ENCODE measurements around the gene DOK5. TPM values are rescaled to one million over a fixed set of nuclear protein-coding genes. Genes with fewer than 3 reads are reported as not detected.

Gene DOK5
- total RNA-seq, 2 donors from 2014 or later: 4.6 to 6.7 TPM

DNA sequence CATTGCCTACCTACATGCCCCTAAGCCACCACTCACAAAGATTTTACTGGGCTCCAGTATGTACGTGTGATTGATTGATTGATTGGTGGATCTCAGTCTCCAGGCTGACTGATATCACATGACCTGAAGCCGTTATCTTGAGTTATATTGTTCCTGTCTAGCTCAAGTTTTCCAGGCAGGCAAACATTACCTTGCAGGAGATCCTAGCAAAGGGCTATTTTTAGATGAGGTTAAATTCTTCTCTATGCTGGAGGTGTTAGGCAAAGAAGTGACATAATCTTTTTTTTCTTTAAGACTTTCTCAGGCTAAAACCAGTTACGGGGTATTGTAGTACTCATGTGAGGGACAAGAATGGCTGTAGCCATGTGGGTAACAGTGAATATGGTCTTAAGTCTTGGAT is 125.2 kb downstream of the DOK5 start:
- no peak for DNase-seq
- peaks cover 9% of the 10 kb centered on the region for H3K9me3 Mint-ChIP-seq
- no peaks in the 10 kb centered on the region for H3K4me1 ChIP-seq (ENCODE audit: control insufficient read depth, insufficient read depth, low read length)
- H3K27ac Mint-ChIP-seq: no peak overlapping the region
- no peak overlapping the region for H3K4me3 ChIP-seq (ENCODE audit: low read length)
- peaks cover 7% of the 10 kb centered on the region for H3K9me3 ChIP-seq (ENCODE audit: control insufficient read depth, low read length)
- no peaks in the 10 kb centered on the region for H3K27me3 Mint-ChIP-seq (ENCODE audit: insufficient read depth)
- 77 to 84% methylated on average over 3 of the region's 3 CpGs for WGBS, 2 experiments (ENCODE audit: insufficient coverage in 1 of 2, insufficient read length in 1 of 2)
- no peak overlapping the region for H3K4me3 Mint-ChIP-seq
- no peaks in the 10 kb centered on the region for H3K36me3 Mint-ChIP-seq (ENCODE audit: low read depth)
- no peaks in the 10 kb centered on the region for H3K4me1 Mint-ChIP-seq
- H3K27ac ChIP-seq (ENCODE audit: low read depth, low read length): no peak overlapping the region
- TF ChIP-seq, protein P1, sequence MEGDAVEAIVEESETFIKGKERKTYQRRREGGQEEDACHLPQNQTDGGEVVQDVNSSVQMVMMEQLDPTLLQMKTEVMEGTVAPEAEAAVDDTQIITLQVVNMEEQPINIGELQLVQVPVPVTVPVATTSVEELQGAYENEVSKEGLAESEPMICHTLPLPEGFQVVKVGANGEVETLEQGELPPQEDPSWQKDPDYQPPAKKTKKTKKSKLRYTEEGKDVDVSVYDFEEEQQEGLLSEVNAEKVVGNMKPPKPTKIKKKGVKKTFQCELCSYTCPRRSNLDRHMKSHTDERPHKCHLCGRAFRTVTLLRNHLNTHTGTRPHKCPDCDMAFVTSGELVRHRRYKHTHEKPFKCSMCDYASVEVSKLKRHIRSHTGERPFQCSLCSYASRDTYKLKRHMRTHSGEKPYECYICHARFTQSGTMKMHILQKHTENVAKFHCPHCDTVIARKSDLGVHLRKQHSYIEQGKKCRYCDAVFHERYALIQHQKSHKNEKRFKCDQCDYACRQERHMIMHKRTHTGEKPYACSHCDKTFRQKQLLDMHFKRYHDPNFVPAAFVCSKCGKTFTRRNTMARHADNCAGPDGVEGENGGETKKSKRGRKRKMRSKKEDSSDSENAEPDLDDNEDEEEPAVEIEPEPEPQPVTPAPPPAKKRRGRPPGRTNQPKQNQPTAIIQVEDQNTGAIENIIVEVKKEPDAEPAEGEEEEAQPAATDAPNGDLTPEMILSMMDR (conservative IDR thresholded peaks at IDR 0.05): no peak
- no peaks in the 10 kb centered on the region for H3K27me3 ChIP-seq (ENCODE audit: control insufficient read depth, insufficient read depth, low read length, poor library complexity, severe bottlenecking)
- H3K9ac ChIP-seq (ENCODE audit: extremely low read depth, low read length, poor library complexity, severe bottlenecking): no peak overlapping the region
- no peaks in the 10 kb centered on the region for H3K36me3 ChIP-seq (ENCODE audit: control insufficient read depth, insufficient read depth, low read length)

DNA sequence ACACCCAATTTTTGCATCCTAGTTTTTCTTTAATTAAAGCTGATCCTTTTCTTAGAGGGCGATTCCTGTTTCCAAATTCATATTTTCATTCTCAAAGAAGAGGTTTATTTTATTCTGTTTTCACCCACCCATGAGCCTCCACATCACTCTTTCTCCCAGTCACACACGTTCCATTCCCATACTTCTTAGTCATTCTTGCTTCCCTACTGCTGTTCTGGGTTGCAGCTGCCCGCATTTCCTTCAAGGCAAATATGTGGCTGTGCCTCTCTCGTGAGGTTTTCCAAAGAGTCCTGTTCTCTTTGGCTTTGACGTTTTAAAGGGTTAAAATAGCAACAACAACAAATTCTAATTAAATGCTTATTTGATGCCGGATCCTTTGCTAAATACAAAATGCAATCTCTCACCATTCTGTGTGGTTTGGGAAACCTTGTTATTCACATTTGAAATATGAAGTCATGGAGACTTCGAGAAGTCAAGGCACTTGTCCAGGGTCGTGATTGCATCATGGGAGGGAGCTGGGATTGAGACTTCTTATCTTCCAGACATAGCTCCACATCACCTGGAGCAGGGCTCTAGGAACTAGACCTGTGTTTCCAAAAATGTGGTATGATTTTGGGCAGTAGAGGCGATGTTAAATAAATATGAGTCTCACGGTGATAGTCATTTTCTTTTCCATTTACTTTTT is 126.6 kb downstream of the DOK5 start:
- no peaks in the 10 kb centered on the region for H3K4me1 ChIP-seq (ENCODE audit: control insufficient read depth, insufficient read depth, low read length)
- no peak overlapping the region for H3K9ac ChIP-seq (ENCODE audit: extremely low read depth, low read length, poor library complexity, severe bottlenecking)
- H3K36me3 ChIP-seq (ENCODE audit: control insufficient read depth, insufficient read depth, low read length): no peaks in the 10 kb centered on the region
- no peaks in the 10 kb centered on the region for H3K36me3 Mint-ChIP-seq (ENCODE audit: low read depth)
- H3K9me3 ChIP-seq (ENCODE audit: control insufficient read depth, low read length): peaks cover 7% of the 10 kb centered on the region
- no peak overlapping the region for H3K27ac ChIP-seq (ENCODE audit: low read depth, low read length)
- H3K27me3 ChIP-seq (ENCODE audit: control insufficient read depth, insufficient read depth, low read length, poor library complexity, severe bottlenecking): no peaks in the 10 kb centered on the region
- no peak overlapping the region for H3K27ac Mint-ChIP-seq
- WGBS, 2 experiments (ENCODE audit: insufficient coverage in 1 of 2, insufficient read length in 1 of 2): 89% methylated on average over 7 to 10 of the region's 10 CpGs
- H3K9me3 Mint-ChIP-seq: peaks cover 9% of the 10 kb centered on the region
- TF ChIP-seq, protein P1 (conservative IDR thresholded peaks at IDR 0.05): no peak
- no peak for DNase-seq
- H3K4me1 Mint-ChIP-seq: no peaks in the 10 kb centered on the region
- H3K27me3 Mint-ChIP-seq (ENCODE audit: insufficient read depth): no peaks in the 10 kb centered on the region
- H3K4me3 ChIP-seq (ENCODE audit: low read length): no peak overlapping the region
- no peak overlapping the region for H3K4me3 Mint-ChIP-seq

DNA sequence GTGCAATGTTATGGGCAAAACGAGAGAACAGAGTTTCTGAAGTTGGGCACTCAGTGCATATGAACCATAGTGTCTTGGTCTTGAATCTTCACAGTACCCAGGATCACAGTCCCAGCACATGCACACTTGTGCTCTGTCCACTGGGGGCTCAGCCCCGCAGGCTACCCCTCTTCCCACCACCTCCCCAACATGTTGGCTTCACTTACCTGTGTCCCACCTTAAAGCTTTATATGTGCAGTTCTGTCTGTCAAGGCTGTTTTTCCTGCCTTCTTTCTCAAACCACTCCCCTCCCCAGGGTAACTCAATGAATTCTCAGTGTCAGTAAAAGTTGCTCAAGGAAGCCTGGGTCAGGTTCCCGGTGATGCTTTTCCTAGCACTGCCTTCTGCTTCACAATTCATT is 129.9 kb downstream of the DOK5 start:
- Histone ChIP-seq H3K36me3 (ENCODE audit: control insufficient read depth, insufficient read depth, low read length) (no peaks in the 10 kb centered on the region), H3K27ac (ENCODE audit: low read depth, low read length) (no peak overlapping the region), H3K4me3 (ENCODE audit: low read length) (no peak overlapping the region), H3K4me1 (ENCODE audit: control insufficient read depth, insufficient read depth, low read length) (no peaks in the 10 kb centered on the region), H3K27me3 (ENCODE audit: control insufficient read depth, insufficient read depth, low read length, poor library complexity, severe bottlenecking) (no peaks in the 10 kb centered on the region), H3K9me3 (ENCODE audit: control insufficient read depth, low read length) (no peaks in the 10 kb centered on the region), H3K9ac (ENCODE audit: extremely low read depth, low read length, poor library complexity, severe bottlenecking) (no peak overlapping the region)
- TF ChIP-seq, protein P1 (conservative IDR thresholded peaks at IDR 0.05): peak; percentile 10
- Mint-ChIP-seq H3K27ac (no peak overlapping the region), H3K9me3 (peaks cover 1% of the 10 kb centered on the region), H3K4me3 (no peak overlapping the region), H3K4me1 (no peaks in the 10 kb centered on the region), H3K27me3 (ENCODE audit: insufficient read depth) (no peaks in the 10 kb centered on the region), H3K36me3 (ENCODE audit: low read depth) (no peaks in the 10 kb centered on the region)
- 93 to 100% methylated on average over 3 of the region's 3 CpGs for WGBS, 2 experiments (ENCODE audit: insufficient coverage in 1 of 2, insufficient read length in 1 of 2)
- DNase-seq: no peak

Data from endodermal cell (in vitro differentiated cells).